Heart left ventricle (tissue), 16 donors: ENCODE data around the gene RNF207. TPM values are rescaled to one million over a fixed set of nuclear protein-coding genes. Genes with fewer than 3 reads are reported as not detected.

Experiments
- ATAC-seq, 4 donors: fragments of 200-7000 bp; cut with Tn5 transposase; one replicate each; pipeline ENCODE4 v1.9.1; 2020 to 2022; ENCODE audit warnings: moderate library complexity in 4 of 4, mild to moderate bottlenecking in 3 of 4, moderate number of reproducible peaks in 1 of 4
- DNase-seq, 5 donors: peaks; one replicate each; pipeline ENCODE4 v3.0.0-alpha.2; 2020
- H3K27ac ChIP-seq, 12 donors: fragments of 200-600 bp; sonication (generic) in 4 of 12; one replicate each; pipeline versions ENCODE4 v1.5.0 to v1.8.0; 2016 to 2022; ENCODE audit warnings: mild to moderate bottlenecking in 2 of 12
- H3K27me3 ChIP-seq, 9 donors: fragments of 200-600 bp; sonication (generic) in 2 of 9; one replicate each; pipeline versions ENCODE4 v1.5.1 to v1.8.0; 2016 to 2022; ENCODE audit warnings: mild to moderate bottlenecking in 3 of 9
- H3K36me3 ChIP-seq, 9 donors: fragments of 200-600 bp; sonication (generic) in 2 of 9; one replicate each; pipeline versions ENCODE4 v1.5.0 to v1.8.0; 2018 to 2022; ENCODE audit warnings: mild to moderate bottlenecking in 2 of 9
- H3K4me1 ChIP-seq, 12 donors: fragments of 200-600 bp; sonication (generic) in 4 of 12; one replicate each; pipeline versions ENCODE4 v1.5.0 to v1.8.0; 2016 to 2022; ENCODE audit warnings: mild to moderate bottlenecking in 3 of 12
- H3K4me3 ChIP-seq, 12 donors: fragments of 200-600 bp; sonication (generic) in 4 of 12; one replicate each; pipeline versions ENCODE4 v1.5.0 to v1.8.0; 2017 to 2022; ENCODE audit warnings: mild to moderate bottlenecking in 9 of 12, moderate library complexity in 4 of 12
- H3K9me3 ChIP-seq, 12 donors: fragments of 200-600 bp; sonication (generic) in 4 of 12; one replicate each; pipeline versions ENCODE4 v1.5.0 to v1.8.0; 2016 to 2022; ENCODE audit warnings: mild to moderate bottlenecking in 1 of 12
- CTCF ChIP-seq, 12 donors: fragments of 200-600 bp; sonication (generic) in 4 of 12; IDR thresholded peaks; one replicate each; pipeline versions ENCODE4 v1.5.0 to v1.8.0; 2018 to 2022; ENCODE audit warnings: antibody characterized with exemption in 12 of 12, mild to moderate bottlenecking in 5 of 12
- POLR2A ChIP-seq, 2 donors: fragments of 450-650 bp; IDR thresholded peaks; one replicate each; pipeline ENCODE4 v1.6.1; 2017; ENCODE audit warnings: antibody characterized with exemption in 2 of 2, mild to moderate bottlenecking in 2 of 2, moderate library complexity in 2 of 2
- WGBS, 4 donors: extraction: QIAGEN DNeasy Blood & Tissue Kit in 2 of 4; methylation state at CpG; one replicate each; pipeline versions ENCODE4 v1.1.5 to v1.1.7; 2013 to 2018; 5-methylcytosine and 5-hydroxymethylcytosine counted together
- intact Hi-C, 10 donors: fragments of 100-400 bp; cut with DNase I; formaldehyde crosslinking; loops; one replicate each; pipeline versions ENCODE4 v1.11.1 to v1.14.2; 2022
- polyA plus RNA-seq, 2 donors: library from polyadenylated mRNA; stranded (reverse); fragments of 200-250 nt; gene quantifications; one replicate each; pipeline ENCODE4 v1.2.3, GENCODE V29; 2013
- total RNA-seq, 9 donors: library from RNA; depleted of rRNA in 2 of 9; stranded (reverse); fragments of >200 nt in 2 of 9; fragmentation: NEBNext Ultra II Directional in 3 of 9; extraction: Animal tissue kit (Norgen Biotek cat#: 25700) in 3 of 9; gene quantifications; one replicate each; pipeline versions ENCODE4 v1.1.0 to v1.2.4, GENCODE V29; 2016 to 2023
- donor health status: ischemic (EF 13 %, LVEDD 7.1; RV severe dilation, severe dysfunction).
- donor health status: healthy with polysubstance abuse.
- donor health status: DM: no; HTN: yes; CAD: no.
- donor health status: DM: no; HTN: no; CAD: no.
- donor health status: ischemic (EF 25% LVEDD 6.9; RV normal size, moderate dysfunction).
- donor health status: ischemic (EF 25% LVEDD 5.7; RV mildly dilated, moderate dysfunction).
- donor health status: healthy.
- donor health status: DM: yes; HTN: yes; CAD: no.
- donor health status: ischemic (EF 35%, LVEDD 5.7; RV mildly dilated, moderate dysfunction).
- donor health status: nonischemic (EF 11% LVEDD 7.7; RV severe dilation, severe dysfunction).
- donor health status: DM: yes; HTN: yes; CAD: no.
- donor health status: PGD.
- donor health status: ischemic (EF 29% LVEDD 5.4; RV normal size, mild dysfunction).
- donor health status: nonischemic (EF 23%, LVEDD 6.1; RV moderate dilation, normal function).

Gene RNF207
- total and polyA plus RNA-seq, 11 donors, result 10.6 to 126 (median 58.2) TPM

- no peaks in the 10 kb centered on the region for H3K36me3 ChIP-seq
- no peak for ATAC-seq
- H3K4me3 ChIP-seq, result no peak overlapping the region
- DNase-seq, result no peak
- WGBS, 4 donors, result 70 to 77% (median 76%) methylated on average over 8 to 14 of the region's 14 CpGs
- H3K4me1 ChIP-seq, result peaks cover 0 to 40% (median 17%) of the 10 kb centered on the region in 12 donors
- TF ChIP-seq CTCF (IDR thresholded peaks at IDR 0.05), result no peak
- TF ChIP-seq POLR2A (IDR thresholded peaks at IDR 0.05), result no peak
- intact Hi-C loops, result loop anchor here in 8 of 10 donors (2.0 to 10.0 kb wide), 10 partner anchors 34 to 206 kb away; no protein-coding TSS in a partner anchor
- no peaks in the 10 kb centered on the region for H3K9me3 ChIP-seq
- H3K27me3 ChIP-seq, result peaks cover 16 to 88% (median 55%) of the 10 kb centered on the region in 9 donors
- no peak overlapping the region for H3K27ac ChIP-seq
These were observed 42.4 kb downstream of the RNF207 start for GRCh38 chr1:6248161-6248776.

GRCh38 chr1:6248932-6249738 lies 43.2 kb downstream of the RNF207 start:
- Histone ChIP-seq H3K36me3 (peaks cover 0 to 4% (median 0%) of the 10 kb centered on the region in 9 donors), H3K27me3 (peaks cover 12 to 79% (median 47%) of the 10 kb centered on the region in 9 donors), H3K4me1 (peaks cover 0 to 40% (median 17%) of the 10 kb centered on the region in 12 donors), H3K27ac (no peak overlapping the region), H3K9me3 (no peaks in the 10 kb centered on the region), H3K4me3 (peak overlapping the region in 7 of 12 donors; percentile 7 to 39 (median 25))
- TF ChIP-seq POLR2A (IDR thresholded peaks at IDR 0.05) (no peak), CTCF (IDR thresholded peaks at IDR 0.05) (peak in 3 of 12 donors; percentile 11 to 16 (median 12))
- intact Hi-C loops, result loop anchor here in 8 of 10 donors (2.0 to 10.0 kb wide), 10 partner anchors 33 to 207 kb away; no protein-coding TSS in a partner anchor
- ATAC-seq (peak in 3 of 4 donors; percentile 13 to 21 (median 16)), DNase-seq (peak in 3 of 5 donors; percentile 52 to 55 (median 53))
- WGBS, 4 donors, result 4 to 8% (median 5%) methylated on average over 35 to 96 of the region's 96 CpGs

- ATAC-seq (no peak), DNase-seq (peak in 1 of 5 donors; percentile 57)
- intact Hi-C loops, result loop anchor here in 8 of 10 donors (2.0 to 10.0 kb wide), 10 partner anchors 32 to 208 kb away; no protein-coding TSS in a partner anchor
- no peaks in the 10 kb centered on the region for H3K9me3 ChIP-seq
- peaks cover 0 to 4% (median 0%) of the 10 kb centered on the region in 9 donors for H3K36me3 ChIP-seq
- no peak overlapping the region for H3K27ac ChIP-seq
- WGBS, 4 donors, result 16 to 33% (median 20%) methylated on average over 26 to 71 of the region's 71 CpGs
- peaks cover 8 to 70% (median 39%) of the 10 kb centered on the region in 9 donors for H3K27me3 ChIP-seq
- no peak overlapping the region for H3K4me3 ChIP-seq
- TF ChIP-seq POLR2A (IDR thresholded peaks at IDR 0.05) (no peak), CTCF (IDR thresholded peaks at IDR 0.05) (no peak)
- H3K4me1 ChIP-seq, result peaks cover 0 to 35% (median 17%) of the 10 kb centered on the region in 12 donors
These were observed 44.1 kb downstream of the RNF207 start for GRCh38 chr1:6249739-6250689.
